ENCODE measurements around the gene ABCG2.

Gene ABCG2

DNA sequence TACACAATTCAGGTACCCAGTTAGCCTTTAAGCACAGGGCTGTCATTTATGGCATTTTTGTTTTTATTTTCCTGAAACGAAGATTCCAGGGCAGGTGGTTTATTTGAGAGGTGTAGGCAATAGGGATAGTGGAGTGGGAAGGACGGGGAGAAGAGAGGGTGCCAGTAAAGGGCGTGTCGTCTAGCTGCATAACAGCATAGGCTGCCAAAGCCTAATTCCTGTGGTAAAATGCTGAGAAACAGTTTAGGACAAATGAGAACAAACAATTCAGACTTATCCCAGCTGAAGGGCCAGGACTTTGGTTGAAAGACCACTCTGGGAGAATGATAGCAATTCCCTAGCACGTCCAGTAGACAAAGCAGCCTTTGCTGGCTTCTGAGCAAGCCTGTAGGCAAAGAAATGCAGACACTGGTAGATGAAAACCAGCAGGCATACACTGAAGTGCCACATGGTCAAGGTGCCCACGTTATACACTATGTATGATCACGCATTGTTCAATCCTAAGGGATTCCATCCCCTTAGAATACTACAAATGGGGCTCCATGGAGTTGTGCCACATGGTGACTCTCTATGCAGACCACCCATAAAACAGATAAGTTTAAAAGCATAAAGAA lies 80.4 kb downstream of the ABCG2 start:
- H3K4me3 ChIP-seq (ENCODE audit: low read depth, low read length) = no peak overlapping the region

GRCh38 chr4:88075336-88075735 lies 83.1 kb downstream of the ABCG2 start:
- no peak overlapping the region for H3K4me3 ChIP-seq (ENCODE audit: low read depth, low read length)

DNA sequence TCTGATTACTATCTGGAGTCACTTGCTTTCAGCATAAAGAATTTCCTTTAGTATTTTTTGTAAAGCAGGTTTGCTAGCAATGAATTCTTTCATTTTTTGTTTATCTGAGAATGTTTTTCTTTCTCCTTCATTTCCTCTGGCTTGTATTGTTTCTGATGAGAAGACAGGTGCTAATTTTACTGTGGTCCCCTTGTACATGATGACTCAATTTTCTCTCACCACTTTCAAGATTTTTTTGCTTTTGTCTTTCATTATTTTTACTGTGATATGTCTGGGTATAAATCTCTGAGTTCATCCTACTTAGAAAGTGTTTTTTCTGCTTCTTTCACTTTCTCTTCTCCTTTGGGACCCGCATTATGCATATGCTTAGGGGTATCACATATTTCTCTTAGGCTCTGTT lies 88.4 kb downstream of the ABCG2 start:
- H3K4me3 ChIP-seq (ENCODE audit: low read depth, low read length) = no peak overlapping the region

- H3K4me3 ChIP-seq (ENCODE audit: low read depth, low read length) = no peak overlapping the region
Measured at GRCh38 chr4:88064410-88064809, 94.0 kb downstream of the ABCG2 start.

DNA sequence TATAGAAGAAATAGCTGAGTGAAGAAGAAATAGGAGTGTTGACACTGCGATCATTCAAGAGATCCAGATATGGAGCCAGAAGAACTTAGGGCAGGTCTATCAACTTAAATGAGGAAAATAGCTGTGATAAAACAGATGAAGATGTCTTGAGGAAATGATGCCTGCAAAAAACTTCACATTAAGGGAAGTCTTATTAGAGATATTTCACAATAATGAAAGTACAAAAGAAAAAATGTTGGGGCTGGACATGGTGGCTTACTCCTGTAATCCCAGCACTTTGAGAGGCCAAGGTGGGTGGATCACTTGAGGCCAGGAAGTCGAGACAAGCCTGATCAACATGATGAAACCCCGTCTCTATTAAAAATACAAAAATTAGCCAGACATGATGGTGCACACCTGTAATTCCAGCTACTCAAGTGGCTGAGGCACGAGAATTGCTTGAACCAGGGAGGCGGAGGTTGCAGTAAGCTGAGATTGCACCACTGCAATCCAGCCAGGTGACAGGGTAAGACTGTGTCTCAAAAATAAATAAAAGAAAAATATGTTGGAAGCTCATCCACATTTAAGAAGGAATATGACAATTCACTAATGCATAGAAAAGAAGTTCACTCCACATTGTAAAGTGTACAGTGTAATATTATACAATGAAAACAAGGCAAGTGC lies 94.7 kb downstream of the ABCG2 start:
- H3K4me3 ChIP-seq (ENCODE audit: low read depth, low read length) = no peak overlapping the region

DNA sequence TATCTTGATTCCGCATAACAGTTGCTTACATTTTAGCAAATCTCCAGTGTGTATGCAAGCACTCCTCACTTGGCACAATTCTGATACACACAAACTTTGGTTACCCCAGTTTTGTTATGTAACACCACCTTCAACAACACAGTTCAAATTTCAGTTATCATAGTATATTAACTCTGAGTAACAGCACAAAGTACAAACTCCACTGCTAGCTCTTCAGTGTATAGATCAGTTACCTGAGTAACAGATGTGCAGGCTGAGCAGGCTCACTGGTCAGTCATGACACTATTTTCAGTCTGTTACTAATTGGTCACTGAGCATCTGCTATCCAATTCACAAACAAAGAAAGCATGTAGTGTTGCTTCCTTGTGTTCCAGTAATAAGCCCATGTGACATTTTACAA lies 95.6 kb downstream of the ABCG2 start:
- H3K4me3 ChIP-seq (ENCODE audit: low read depth, low read length) = no peak overlapping the region

DNA sequence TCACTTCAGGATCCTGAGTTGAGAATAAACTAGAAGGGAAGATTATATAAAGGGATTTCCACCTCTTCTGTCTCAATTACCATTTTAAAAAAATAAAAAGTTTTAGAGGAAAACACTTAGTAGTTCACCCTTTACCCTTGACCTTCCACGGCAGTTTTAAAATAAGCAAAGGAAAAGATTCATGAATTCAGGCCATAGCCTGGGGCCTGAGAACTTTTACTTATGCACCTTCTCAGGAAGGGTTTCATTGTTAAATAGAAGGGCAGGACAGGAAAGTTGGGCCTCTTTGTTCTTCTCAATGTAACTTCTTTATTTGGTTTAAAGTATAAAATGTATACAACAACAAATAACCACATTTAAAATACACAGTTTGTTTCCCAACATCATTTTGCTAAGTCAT lies 96.1 kb downstream of the ABCG2 start:
- no peak overlapping the region for H3K4me3 ChIP-seq (ENCODE audit: low read depth, low read length)

GRCh38 chr4:88060431-88060830 lies 98.0 kb downstream of the ABCG2 start:
- H3K4me3 ChIP-seq (ENCODE audit: low read depth, low read length) = no peak overlapping the region

GRCh38 chr4:88059766-88060165 lies 98.7 kb downstream of the ABCG2 start:
- H3K4me3 ChIP-seq (ENCODE audit: low read depth, low read length) = no peak overlapping the region

GRCh38 chr4:88058295-88058694 lies 100.1 kb downstream of the ABCG2 start:
- H3K4me3 ChIP-seq (ENCODE audit: low read depth, low read length) = no peak overlapping the region

- H3K4me3 ChIP-seq (ENCODE audit: low read depth, low read length) = no peak overlapping the region
Measured at GRCh38 chr4:88054901-88055300, 103.5 kb downstream of the ABCG2 start.

- H3K4me3 ChIP-seq (ENCODE audit: low read depth, low read length) = no peak overlapping the region
Measured at GRCh38 chr4:88054229-88054628, 104.2 kb downstream of the ABCG2 start.

- H3K4me3 ChIP-seq (ENCODE audit: low read depth, low read length) = no peak overlapping the region
Measured at GRCh38 chr4:88045021-88045420, 113.4 kb downstream of the ABCG2 start.

DNA sequence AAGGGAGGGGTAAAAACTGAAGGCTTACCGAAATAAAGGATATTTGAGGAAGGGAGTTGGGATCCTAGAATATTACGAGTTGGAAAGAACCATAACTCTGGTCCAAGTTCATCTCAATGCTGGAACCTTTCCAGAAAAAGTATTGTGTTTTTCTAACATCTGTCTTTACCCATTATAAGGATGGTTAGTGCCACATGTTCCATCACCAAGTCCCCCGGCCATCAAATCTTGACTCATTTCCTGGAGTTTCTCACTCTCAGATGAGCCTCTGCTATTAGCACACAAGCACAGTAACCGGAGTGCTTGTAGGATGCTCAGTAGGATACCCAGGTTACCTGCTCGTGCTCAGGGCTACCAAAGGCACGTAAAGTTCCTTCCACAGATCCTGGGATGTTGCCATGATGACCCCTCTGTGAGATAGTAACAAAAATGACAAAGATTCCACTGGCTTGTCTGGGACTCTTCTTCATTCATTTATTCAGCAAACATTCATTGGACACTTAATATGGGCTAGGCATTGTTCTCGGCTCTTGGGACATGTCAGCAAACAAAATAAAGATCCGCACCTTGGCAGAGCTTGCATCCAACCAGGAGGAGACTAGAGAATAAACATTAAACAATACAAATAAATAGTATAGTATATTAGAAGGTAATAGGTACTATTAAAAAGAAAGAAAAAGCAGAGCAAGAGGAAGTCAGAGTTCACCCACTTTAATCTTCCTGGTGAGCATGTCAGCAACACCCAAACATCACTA lies 114.7 kb downstream of the ABCG2 start:
- no peak overlapping the region for H3K4me3 ChIP-seq (ENCODE audit: low read depth, low read length)

GRCh38 chr4:88043001-88043400 lies 115.4 kb downstream of the ABCG2 start:
- H3K4me3 ChIP-seq (ENCODE audit: low read depth, low read length) = no peak overlapping the region

DNA sequence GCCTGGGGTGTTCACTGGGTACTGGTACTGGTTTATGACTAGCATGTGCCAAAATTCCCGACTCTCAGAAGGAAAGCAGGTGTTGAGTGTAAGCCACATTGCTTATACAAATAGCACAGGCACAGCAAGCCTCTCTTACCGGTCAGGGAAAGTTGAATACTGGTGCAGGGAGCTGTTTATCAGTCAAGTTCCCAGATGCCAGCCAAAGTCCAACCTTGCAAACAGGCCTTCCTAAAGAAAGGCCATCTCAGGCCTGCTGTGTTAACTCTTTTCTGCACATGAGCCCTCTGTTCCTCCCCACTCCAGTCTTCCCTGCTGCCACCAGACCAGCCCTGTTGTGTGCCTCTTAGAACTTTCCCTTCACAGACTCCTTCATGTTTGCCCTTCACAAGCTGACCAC lies 116.8 kb downstream of the ABCG2 start:
- H3K4me3 ChIP-seq (ENCODE audit: low read depth, low read length) = no peak overlapping the region

- no peak overlapping the region for H3K4me3 ChIP-seq (ENCODE audit: low read depth, low read length)
Measured at GRCh38 chr4:88040707-88041106, 117.7 kb downstream of the ABCG2 start.
